Tibial nerve (tissue), 3 donors: ENCODE measurements around the gene TIMM13.

Experiments used
- CTCF ChIP-seq, 5 experiments: fragments of 200-600 bp in 3 of 5; fragments of 450-650 bp in 2 of 5; sonication (generic) in 3 of 5; IDR thresholded peaks; one replicate each; pipeline ENCODE4 v1.5.1; 2016 to 2019; ENCODE audit warnings: antibody characterized with exemption in 5 of 5, mild to moderate bottlenecking in 3 of 5, moderate library complexity in 2 of 5
- POLR2A ChIP-seq, 2 donors: fragments of 450-650 bp; IDR thresholded peaks; one replicate each; pipeline ENCODE4 v1.6.1; 2017; ENCODE audit warnings: antibody characterized with exemption in 2 of 2, mild to moderate bottlenecking in 2 of 2, moderate library complexity in 2 of 2

GRCh38 chr19:2421581-2422306 is 5.6 kb downstream of the TIMM13 start:
- TF ChIP-seq CTCF (IDR thresholded peaks at IDR 0.05) (no peak), POLR2A (IDR thresholded peaks at IDR 0.05) (no peak)
